Measurements from ENCODE around the gene CXorf66.
"Not testable (repeated sequence)": the region's sequence is repeated elsewhere in the genome, so short reads cannot be mapped to it uniquely, and the experiment has no call there.

The CXorf66 gene

DNA sequence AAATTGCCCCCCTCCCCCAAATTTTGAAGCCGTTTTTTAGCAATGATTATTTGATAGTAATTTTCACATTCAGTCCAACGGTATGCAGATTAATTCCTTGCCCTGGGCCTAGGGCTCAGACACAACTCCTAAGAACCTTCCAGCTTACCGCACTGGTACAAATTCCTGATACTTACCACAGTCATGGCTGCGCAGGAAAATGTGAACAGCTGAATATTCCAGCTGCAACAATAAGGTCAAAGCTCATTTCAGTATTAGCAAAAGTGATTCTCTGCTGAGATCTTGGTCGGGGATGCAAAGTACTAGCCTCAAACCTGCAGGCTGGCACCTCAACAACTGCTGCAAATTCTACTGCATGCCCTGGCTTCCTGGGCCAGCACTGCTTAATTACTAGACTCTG is 35.4 kb downstream of the CXorf66 start:
- no peak for DNase-seq (ENCODE audit: low spot score)

DNA sequence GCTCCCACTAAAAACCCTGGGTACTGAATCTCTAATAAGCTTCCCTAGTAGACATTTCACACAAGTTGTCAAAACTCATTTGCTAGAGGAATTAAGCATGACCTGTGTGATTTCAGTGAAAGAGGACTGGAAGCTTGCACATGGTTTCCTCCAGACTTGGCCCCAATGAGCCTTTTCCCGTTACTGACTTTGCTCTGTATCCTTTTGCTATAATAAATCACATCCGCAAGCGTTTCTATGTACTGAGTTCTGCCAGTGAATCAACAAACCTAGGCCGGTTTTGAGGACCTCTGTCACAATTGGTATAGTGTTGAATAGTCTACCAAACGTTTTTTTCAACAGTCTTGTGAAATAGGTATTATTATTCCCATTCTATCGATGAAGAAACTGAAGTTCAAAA is 40.6 kb downstream of the CXorf66 start:
- no peak for DNase-seq (ENCODE audit: low spot score)

DNA sequence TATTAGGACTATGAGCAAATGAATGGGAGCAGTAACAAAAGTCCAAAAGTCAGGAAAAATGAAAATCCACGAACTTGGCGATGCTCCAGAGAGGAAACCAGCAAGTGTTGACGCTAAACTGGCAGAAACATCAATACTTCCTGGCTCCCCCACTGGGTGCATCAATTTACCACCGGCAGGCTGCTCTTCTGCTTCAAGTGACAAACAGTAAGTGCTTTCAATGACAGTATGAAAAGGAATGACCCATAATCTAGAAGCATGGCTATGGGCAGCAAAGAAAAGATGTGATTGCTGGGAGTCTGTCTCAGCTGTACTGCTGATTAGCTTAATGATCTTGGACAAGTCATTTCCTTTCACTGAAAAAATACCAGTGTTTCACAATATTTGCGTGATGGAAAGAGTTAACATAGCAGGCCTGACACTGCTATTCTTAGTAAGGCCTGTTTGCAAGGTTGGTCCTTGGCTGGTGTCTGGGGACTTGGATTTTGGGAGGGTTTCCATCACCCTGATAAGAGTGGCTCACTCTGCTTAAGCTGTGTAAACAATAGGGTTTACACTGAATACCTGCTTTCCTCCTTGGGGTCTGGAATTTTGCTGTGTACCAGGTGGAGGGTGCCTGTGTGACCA is 41.1 kb downstream of the CXorf66 start:
- DNase-seq (ENCODE audit: low spot score): no peak

DNA sequence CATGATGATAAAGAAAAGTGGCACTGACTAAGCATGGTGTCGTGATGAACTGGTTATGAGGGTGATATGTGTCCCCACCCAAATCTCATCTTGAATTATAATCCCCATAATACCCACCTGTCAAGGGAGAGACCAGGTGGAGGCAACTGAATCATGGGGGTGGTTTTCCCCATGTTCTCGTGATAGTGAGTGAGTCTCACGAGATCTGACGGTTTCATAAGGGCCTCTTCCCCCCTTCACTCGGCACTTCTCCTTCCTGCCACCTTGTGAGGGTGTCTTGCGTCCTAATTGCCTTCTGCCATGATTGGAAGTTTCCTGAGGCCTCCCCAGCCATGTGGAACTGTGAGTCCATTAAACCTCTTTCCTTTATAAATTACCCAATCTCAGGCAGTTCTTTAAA is 44.2 kb downstream of the CXorf66 start:
- not testable (repeated sequence) for DNase-seq (ENCODE audit: low spot score)

DNA sequence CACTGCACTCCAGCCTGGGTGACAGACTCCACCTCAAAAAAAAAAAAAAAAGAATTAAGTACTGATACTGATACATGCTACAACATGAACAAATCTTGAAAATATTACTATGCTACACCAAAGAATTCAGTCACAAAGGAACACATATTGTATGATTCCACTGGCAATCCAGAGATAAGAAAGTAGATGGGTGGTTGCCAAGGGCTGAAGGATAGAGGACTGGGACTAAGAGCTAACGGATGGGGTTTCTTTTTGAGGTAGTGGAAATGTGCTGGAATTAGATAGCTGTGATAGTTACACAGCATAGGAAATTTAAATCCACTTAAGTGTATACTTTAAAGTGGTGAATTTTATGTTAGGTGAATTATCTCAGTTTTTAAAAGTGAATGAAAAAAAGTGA is 45.0 kb downstream of the CXorf66 start:
- no peak for DNase-seq (ENCODE audit: low spot score)

DNA sequence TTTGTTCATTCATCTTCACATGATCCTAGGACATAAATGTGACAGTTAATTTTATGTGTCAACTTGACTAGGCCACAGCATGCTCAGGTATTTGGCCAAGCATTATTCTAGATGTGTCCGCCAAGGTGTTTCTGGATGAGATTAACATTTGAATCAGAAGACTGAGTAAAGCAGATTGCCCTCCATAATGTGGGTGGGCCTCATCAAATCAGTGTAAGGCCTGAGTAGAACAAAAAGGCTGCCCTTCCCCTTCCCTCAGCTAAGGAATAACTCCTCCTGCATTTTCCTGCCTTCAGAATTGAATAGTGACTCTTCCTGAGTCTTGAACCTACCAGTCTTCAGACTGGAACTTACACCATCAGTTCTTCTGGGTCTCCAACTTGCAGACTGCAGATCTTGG is 50.9 kb downstream of the CXorf66 start:
- DNase-seq (ENCODE audit: low spot score): no peak

DNA sequence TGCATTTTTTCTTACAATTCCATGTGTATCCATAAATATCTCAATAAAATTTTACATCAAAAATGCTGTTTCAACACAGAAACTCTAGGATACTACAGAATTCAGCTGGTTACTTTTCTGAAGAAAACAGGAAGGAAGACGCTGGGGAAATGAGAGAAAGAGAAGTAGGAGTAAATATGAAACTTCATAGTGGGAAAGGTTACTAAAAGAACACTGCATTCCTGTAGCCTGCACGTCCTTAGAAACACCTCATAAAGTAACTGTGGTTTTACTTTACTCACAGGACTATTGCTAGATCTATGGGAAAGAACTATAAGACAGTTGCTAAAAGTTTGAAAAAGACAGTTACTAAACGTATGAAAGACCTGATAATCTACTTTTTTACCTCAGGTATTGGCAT is 55.6 kb downstream of the CXorf66 start:
- no peak for DNase-seq (ENCODE audit: low spot score)

DNA sequence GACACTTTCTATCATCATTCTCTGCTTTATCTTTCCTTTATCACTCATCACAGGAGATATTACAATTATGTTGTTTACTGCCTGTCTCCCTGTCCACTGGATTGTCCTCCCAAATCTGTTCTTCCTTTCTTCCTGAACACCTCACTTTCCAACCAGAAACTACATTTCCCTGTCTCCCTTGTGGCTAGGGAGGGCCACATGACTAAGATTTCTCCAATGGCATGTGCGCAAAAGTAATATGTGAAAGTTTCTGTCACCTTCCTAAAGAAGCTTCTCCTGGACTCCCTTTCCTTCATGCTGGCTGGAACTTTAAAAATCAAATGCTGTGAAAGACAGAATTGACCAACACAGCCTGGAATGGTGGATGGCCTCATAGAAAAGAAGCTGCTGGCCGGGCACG is 58.2 kb downstream of the CXorf66 start:
- no peak for DNase-seq (ENCODE audit: low spot score)

DNA sequence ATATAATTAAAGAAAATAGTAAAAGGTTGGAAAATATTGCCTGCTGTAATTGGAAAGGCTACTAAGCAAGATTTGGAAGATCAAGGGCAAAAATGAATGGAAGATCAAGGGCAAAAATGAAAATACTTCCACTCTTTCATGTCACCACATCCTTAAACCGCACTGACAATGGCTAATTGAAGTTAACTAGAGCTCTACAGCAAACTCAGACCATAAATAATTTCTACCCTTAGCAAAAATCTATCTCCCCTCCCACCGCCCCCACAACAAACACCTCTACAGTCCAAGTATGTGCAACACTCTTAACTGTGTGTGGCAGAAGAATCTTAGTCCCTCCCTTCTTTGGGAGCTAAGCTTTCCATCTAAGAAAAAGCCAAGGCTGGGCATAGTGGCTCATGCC is 59.6 kb downstream of the CXorf66 start:
- DNase-seq (ENCODE audit: low spot score): no peak
